ENCODE results near the gene NMS.

DNA sequence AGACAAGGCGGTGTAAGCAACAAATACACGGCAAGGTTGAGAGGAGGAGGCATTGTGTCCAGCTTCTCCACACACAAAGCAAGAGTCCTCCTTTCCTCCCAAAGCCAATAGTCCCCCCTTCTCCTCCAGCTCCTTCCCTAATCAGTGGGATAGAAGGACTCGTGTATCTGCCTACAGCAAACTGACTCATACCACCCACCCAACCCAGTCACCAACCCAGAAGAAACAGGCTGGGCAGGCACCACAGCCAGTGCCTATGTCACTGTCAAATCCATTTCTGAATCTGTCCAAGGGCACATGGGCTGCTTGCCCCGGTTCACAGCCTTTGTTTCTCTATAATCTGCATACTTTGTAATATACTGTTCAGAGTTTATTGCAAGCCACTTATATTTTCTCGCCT lies 19.2 kb upstream of the NMS start:
- TF ChIP-seq, protein P1, sequence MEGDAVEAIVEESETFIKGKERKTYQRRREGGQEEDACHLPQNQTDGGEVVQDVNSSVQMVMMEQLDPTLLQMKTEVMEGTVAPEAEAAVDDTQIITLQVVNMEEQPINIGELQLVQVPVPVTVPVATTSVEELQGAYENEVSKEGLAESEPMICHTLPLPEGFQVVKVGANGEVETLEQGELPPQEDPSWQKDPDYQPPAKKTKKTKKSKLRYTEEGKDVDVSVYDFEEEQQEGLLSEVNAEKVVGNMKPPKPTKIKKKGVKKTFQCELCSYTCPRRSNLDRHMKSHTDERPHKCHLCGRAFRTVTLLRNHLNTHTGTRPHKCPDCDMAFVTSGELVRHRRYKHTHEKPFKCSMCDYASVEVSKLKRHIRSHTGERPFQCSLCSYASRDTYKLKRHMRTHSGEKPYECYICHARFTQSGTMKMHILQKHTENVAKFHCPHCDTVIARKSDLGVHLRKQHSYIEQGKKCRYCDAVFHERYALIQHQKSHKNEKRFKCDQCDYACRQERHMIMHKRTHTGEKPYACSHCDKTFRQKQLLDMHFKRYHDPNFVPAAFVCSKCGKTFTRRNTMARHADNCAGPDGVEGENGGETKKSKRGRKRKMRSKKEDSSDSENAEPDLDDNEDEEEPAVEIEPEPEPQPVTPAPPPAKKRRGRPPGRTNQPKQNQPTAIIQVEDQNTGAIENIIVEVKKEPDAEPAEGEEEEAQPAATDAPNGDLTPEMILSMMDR (IDR thresholded peaks at IDR 0.05; ENCODE audit: low read length): no peak
- TF ChIP-seq EZH2 (IDR thresholded peaks at IDR 0.05; ENCODE audit: borderline replicate concordance, low read length): no peak
